GM18873 (cell line): ENCODE measurements around the gene DOCK1.
"Not testable (repeated sequence)": the region's sequence is repeated elsewhere in the genome, so short reads cannot be mapped to it uniquely, and the experiment has no call there.

Source experiments
- ATAC-seq: cut with Tn5 transposase; IDR thresholded peaks from one replicate; pipeline ENCODE4 v1.9.1; 2021; ENCODE audit warnings: mild to moderate bottlenecking, moderate library complexity, moderate number of reproducible peaks; ENCODE audit not compliant: unreplicated experiment, low FRiP score

Gene DOCK1

GRCh38 chr10:126904818-126905701 lies at the start of gene DOCK1:
Gene DOCK1 (plus strand): TSS chr10:126905428. CDS start chr10:126905518, 90 bp downstream.
- no peak for ATAC-seq

- ATAC-seq = no peak
Measured at GRCh38 chr10:126857178-126857806, 47.9 kb upstream of the DOCK1 start.

- no peak for ATAC-seq
Measured at GRCh38 chr10:126867567-126868365, 37.5 kb upstream of the DOCK1 start.

GRCh38 chr10:126868371-126868770 lies 36.9 kb upstream of the DOCK1 start:
- ATAC-seq = no peak

- no peak for ATAC-seq
Measured at GRCh38 chr10:126872135-126872534, 33.1 kb upstream of the DOCK1 start.

GRCh38 chr10:126872768-126873167 lies 32.5 kb upstream of the DOCK1 start:
- ATAC-seq = no peak

- no peak for ATAC-seq
Measured at GRCh38 chr10:126876456-126876855, 28.8 kb upstream of the DOCK1 start.

GRCh38 chr10:126877390-126877789 lies 27.8 kb upstream of the DOCK1 start:
- no peak for ATAC-seq

GRCh38 chr10:126878594-126878993 lies 26.6 kb upstream of the DOCK1 start:
- no peak for ATAC-seq

GRCh38 chr10:126880926-126881325 lies 24.3 kb upstream of the DOCK1 start:
- no peak for ATAC-seq

- not testable (repeated sequence) for ATAC-seq
Measured at GRCh38 chr10:126882055-126882454, 23.2 kb upstream of the DOCK1 start.

- not testable (repeated sequence) for ATAC-seq
Measured at GRCh38 chr10:126888436-126888835, 16.8 kb upstream of the DOCK1 start.

- no peak for ATAC-seq
Measured at GRCh38 chr10:126889421-126889820, 15.8 kb upstream of the DOCK1 start.

GRCh38 chr10:126890797-126891196 lies 14.4 kb upstream of the DOCK1 start:
- not testable (repeated sequence) for ATAC-seq

GRCh38 chr10:126892226-126893175 lies 12.7 kb upstream of the DOCK1 start:
- no peak for ATAC-seq

- ATAC-seq = no peak
Measured at GRCh38 chr10:126893206-126893605, 12.0 kb upstream of the DOCK1 start.

GRCh38 chr10:126893841-126894240 lies 11.4 kb upstream of the DOCK1 start:
- no peak for ATAC-seq

GRCh38 chr10:126895214-126895781 lies 9.9 kb upstream of the DOCK1 start:
- ATAC-seq = no peak

- no peak for ATAC-seq
Measured at GRCh38 chr10:126898460-126898859, 6.8 kb upstream of the DOCK1 start.
